Stomach (tissue), 9 donors: ENCODE measurements around the gene DNAAF8. TPM values are rescaled to one million over a fixed set of nuclear protein-coding genes. Genes with fewer than 3 reads are reported as not detected.

Source experiments
- DNase-seq, 2 donors: peaks; one replicate each; pipeline versions ENCODE4 v3.0.0 to v3.0.0-alpha.2; 2013 to 2019
- H3K27ac ChIP-seq, 5 donors: fragments of 200-600 bp in 4 of 5; sonication (generic) in 4 of 5; one replicate each; pipeline ENCODE4 v1.5.1; 2013 to 2019; ENCODE audit warnings: mild to moderate bottlenecking in 1 of 5, moderate library complexity in 1 of 5
- H3K27me3 ChIP-seq, 3 donors: fragments of 200-600 bp; sonication (generic); one replicate each; pipeline ENCODE4 v1.5.1; 2017 to 2019; ENCODE audit warnings: mixed run types in 1 of 3
- H3K36me3 ChIP-seq, 4 donors: fragments of 200-600 bp; sonication (generic); 1 replicate in 3 of 4; 2 replicates in 1 of 4; pipeline ENCODE4 v1.5.1; 2016 to 2019
- H3K4me1 ChIP-seq, 4 donors: fragments of 200-600 bp; sonication (generic); one replicate each; pipeline ENCODE4 v1.5.1; 2016 to 2019
- H3K4me3 ChIP-seq, 4 donors: fragments of 200-600 bp; sonication (generic) in 3 of 4; one replicate each; pipeline ENCODE4 v1.5.1; 2016 to 2019; ENCODE audit warnings: mild to moderate bottlenecking in 1 of 4
- H3K9me3 ChIP-seq, 4 donors: fragments of 200-600 bp; sonication (generic); one replicate each; pipeline ENCODE4 v1.5.1; 2016 to 2019
- EP300 ChIP-seq: sonication (generic); formaldehyde crosslinking; IDR thresholded peaks from one replicate; pipeline ENCODE4 v1.6.1; 2017; ENCODE audit warnings: antibody characterized with exemption
- POLR2A ChIP-seq, 4 donors: fragments of 450-650 bp; IDR thresholded peaks; one replicate each; pipeline ENCODE4 v1.6.1; 2016; ENCODE audit warnings: antibody characterized with exemption in 4 of 4, control low read depth in 2 of 4, mild to moderate bottlenecking in 1 of 4, moderate library complexity in 1 of 4
- POLR2AphosphoS5 ChIP-seq, 3 donors: sonication (generic); formaldehyde crosslinking; IDR thresholded peaks; one replicate each; pipeline ENCODE4 v1.6.1; 2016; ENCODE audit warnings: antibody characterized with exemption in 3 of 3
- WGBS, 5 donors: extraction: QIAGEN DNeasy Blood & Tissue Kit in 3 of 5; methylation state at CpG; one replicate each; pipeline versions ENCODE4 v1.1.5 to v1.1.7; 2013 to 2018; 5-methylcytosine and 5-hydroxymethylcytosine counted together
- intact Hi-C: fragments of 100-400 bp; cut with DNase I; formaldehyde crosslinking; loops from one replicate; pipeline ENCODE4 v1.15.1; 2023; ENCODE audit warnings: low total_unique reads
- polyA plus RNA-seq, 3 donors: library from polyadenylated mRNA; stranded (reverse); fragments of 200-250 nt; gene quantifications; one replicate each; pipeline ENCODE4 v1.2.3, GENCODE V29; 2013
- total RNA-seq, 5 donors: library from RNA; depleted of rRNA; stranded (reverse); fragments of >200 nt; gene quantifications; one replicate each; pipeline versions ENCODE4 v1.1.0 to v1.2.3, GENCODE V29; 2014 to 2016
- TF ChIP-seq, protein P1 (sequence below), 7 experiments: fragments of 450-650 bp in 4 of 7; fragments of 200-600 bp in 3 of 7; sonication (generic) in 3 of 7; IDR thresholded peaks; one replicate each; pipeline ENCODE4 v1.5.1; 2016 to 2019; ENCODE audit warnings: antibody characterized with exemption in 7 of 7, control low read depth in 2 of 7, mild to moderate bottlenecking in 1 of 7
- donor health status: healthy with polysubstance abuse.
- donor health status: Bipolar disorder and iron deficiency.
- donor health status: healthy.

The DNAAF8 gene
- total and polyA plus RNA-seq, 8 donors: 0.68 to 1.8 (median 1.2) TPM; not detected in 5

DNA sequence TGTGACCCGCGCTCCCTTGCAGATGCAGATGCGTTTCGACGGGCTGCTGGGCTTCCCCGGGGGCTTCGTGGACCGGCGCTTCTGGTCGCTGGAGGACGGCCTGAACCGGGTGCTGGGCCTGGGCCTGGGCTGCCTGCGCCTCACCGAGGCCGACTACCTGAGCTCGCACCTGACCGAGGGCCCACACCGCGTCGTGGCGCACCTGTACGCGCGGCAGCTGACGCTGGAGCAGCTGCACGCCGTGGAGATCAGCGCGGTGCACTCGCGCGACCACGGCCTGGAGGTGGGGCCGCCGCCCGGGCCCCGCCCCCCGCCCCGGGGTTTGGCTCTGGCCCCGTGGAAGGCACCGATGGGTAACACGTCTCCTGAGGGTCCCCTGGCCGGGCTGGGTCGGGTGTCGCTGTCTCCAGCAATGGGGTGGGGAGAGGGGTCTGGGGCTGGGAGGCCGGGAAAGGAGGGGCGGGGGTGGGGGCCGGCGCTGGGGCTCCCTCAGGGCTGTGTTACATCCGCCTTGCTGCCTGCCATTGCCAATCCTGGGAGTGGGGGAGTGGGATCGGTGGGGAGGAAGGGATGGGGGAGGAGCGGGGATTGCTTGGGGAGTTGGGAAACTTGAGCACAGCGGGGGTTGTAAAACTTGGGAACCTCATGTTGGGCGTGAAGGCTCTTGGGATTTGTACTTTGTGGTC lies 40.2 kb upstream of the DNAAF8 start:
- Histone ChIP-seq H3K36me3 (peaks cover 39 to 67% (median 60%) of the 10 kb centered on the region in 4 donors), H3K4me1 (peaks cover 25 to 56% (median 45%) of the 10 kb centered on the region in 4 donors), H3K27ac (peak overlapping the region; percentile 85 to 95 (median 93)), H3K4me3 (peak overlapping the region; percentile 86 to 99 (median 96)), H3K27me3 (no peaks in the 10 kb centered on the region), H3K9me3 (no peaks in the 10 kb centered on the region)
- intact Hi-C loops: no loop called here
- WGBS, 5 donors: 1 to 7% (median 1%) methylated on average over 8 to 54 of the region's 54 CpGs
- TF ChIP-seq EP300 (no peak), POLR2AphosphoS5 (IDR thresholded peaks at IDR 0.05) (no peak), POLR2A (IDR thresholded peaks at IDR 0.05) (no peak)
- TF ChIP-seq, protein P1, sequence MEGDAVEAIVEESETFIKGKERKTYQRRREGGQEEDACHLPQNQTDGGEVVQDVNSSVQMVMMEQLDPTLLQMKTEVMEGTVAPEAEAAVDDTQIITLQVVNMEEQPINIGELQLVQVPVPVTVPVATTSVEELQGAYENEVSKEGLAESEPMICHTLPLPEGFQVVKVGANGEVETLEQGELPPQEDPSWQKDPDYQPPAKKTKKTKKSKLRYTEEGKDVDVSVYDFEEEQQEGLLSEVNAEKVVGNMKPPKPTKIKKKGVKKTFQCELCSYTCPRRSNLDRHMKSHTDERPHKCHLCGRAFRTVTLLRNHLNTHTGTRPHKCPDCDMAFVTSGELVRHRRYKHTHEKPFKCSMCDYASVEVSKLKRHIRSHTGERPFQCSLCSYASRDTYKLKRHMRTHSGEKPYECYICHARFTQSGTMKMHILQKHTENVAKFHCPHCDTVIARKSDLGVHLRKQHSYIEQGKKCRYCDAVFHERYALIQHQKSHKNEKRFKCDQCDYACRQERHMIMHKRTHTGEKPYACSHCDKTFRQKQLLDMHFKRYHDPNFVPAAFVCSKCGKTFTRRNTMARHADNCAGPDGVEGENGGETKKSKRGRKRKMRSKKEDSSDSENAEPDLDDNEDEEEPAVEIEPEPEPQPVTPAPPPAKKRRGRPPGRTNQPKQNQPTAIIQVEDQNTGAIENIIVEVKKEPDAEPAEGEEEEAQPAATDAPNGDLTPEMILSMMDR (IDR thresholded peaks at IDR 0.05): no peak
- peak; percentile 57 to 79 for DNase-seq

DNA sequence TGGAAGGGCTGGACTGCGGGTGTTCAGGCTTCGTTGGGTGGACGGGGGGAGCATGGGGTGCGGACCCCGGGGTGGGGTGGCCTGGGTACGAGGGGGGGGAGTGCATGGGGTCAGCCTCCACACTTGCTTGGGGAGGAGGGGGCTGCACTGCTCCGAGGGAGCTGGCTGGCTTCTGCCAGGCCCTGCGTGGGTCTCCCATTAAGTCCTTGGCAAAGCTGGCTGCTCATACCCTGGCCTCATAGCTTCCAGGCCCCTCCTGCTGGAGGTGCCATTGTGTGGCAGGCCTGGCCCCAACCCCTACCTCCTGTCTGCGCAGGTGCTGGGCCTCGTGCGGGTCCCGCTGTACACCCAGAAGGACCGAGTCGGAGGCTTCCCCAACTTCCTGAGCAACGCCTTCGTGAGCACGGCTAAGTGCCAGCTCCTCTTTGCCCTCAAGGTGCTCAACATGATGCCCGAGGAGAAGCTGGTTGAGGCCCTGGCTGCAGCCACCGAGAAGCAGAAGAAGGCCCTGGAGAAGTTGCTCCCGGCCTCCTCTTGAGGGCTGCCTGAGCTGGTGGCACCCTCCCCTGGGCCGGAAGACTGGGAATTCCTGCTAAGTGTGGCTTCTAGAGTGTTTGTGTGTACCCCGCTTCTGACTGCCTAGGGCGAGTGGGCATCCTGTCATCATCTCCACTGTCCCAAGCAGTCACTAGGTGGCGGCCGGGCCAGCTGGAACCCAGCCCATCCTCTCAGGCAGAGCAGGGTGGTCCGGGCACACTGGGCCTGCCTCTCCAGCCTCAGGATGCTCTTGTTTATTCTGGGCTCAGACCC lies 39.5 kb upstream of the DNAAF8 start:
- Histone ChIP-seq H3K9me3 (no peaks in the 10 kb centered on the region), H3K4me3 (peak overlapping the region; percentile 86 to 99 (median 96)), H3K27ac (peak overlapping the region in 4 of 5 donors; percentile 85 to 95 (median 92)), H3K27me3 (no peaks in the 10 kb centered on the region), H3K4me1 (peaks cover 25 to 56% (median 45%) of the 10 kb centered on the region in 4 donors), H3K36me3 (peaks cover 41 to 67% (median 60%) of the 10 kb centered on the region in 4 donors)
- intact Hi-C loops: no loop called here
- 36 to 53% (median 37%) methylated on average over 15 to 26 of the region's 26 CpGs for WGBS, 5 donors
- DNase-seq: peak in 1 of 2 donors; percentile 33
- TF ChIP-seq, protein P1 (IDR thresholded peaks at IDR 0.05): no peak
- TF ChIP-seq POLR2AphosphoS5 (IDR thresholded peaks at IDR 0.05) (no peak), EP300 (no peak), POLR2A (IDR thresholded peaks at IDR 0.05) (no peak)

DNA sequence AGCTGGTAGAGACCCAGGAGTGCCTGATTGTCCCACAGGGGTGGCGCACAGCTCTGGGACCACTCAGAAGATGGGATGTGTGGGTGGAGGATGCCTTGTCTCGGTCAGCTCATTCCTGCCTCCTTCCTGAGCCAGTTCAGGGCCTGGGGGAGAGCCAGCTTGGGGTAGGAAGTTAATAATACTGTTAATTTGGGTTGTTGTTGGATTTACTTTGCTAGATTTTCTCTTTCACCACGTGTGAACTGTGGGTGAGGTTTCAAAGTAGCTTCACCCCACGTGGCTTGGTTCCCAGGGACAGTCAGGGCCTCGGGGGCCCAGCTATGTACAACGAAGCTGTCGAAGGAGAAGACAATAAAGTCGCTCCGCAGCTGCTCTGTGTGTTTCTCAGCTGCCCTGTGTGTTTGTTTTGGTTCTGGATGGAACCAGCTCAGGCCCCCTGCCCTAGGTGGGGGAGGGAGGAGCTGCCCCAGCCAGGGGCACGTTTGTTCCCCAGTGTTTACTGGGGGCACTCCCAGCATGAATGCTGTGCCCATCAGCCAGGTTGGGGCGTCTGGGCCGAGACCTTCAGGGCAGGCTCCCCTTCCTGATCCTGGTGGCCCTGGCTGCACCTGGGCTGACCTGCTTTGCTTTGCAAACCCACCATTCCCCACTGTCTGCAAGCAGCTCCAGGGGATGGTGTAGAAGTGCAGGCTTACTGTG lies 38.7 kb upstream of the DNAAF8 start:
- Histone ChIP-seq H3K9me3 (no peaks in the 10 kb centered on the region), H3K36me3 (peaks cover 48 to 67% (median 61%) of the 10 kb centered on the region in 4 donors), H3K27me3 (no peaks in the 10 kb centered on the region), H3K27ac (peak overlapping the region in 3 of 5 donors; percentile 85 to 93 (median 92)), H3K4me1 (peaks cover 25 to 51% (median 46%) of the 10 kb centered on the region in 4 donors), H3K4me3 (no peak overlapping the region)
- peak in 1 of 2 donors; percentile 11 for DNase-seq
- 46 to 60% (median 55%) methylated on average over 9 to 12 of the region's 12 CpGs for WGBS, 5 donors
- TF ChIP-seq POLR2A (IDR thresholded peaks at IDR 0.05) (no peak), EP300 (no peak), POLR2AphosphoS5 (IDR thresholded peaks at IDR 0.05) (no peak)
- TF ChIP-seq, protein P1 (IDR thresholded peaks at IDR 0.05): no peak
- intact Hi-C loops: no loop called here
